HG02763 (cell line): ENCODE measurements around the gene RPGRIP1L.

ENCODE experiments used
- ATAC-seq: cut with Tn5 transposase; IDR thresholded peaks from one replicate; pipeline ENCODE4 v1.9.1; 2021; ENCODE audit warnings: mild to moderate bottlenecking, moderate library complexity; ENCODE audit not compliant: unreplicated experiment

Gene RPGRIP1L

GRCh38 chr16:53664724-53665345 is 38.8 kb downstream of the RPGRIP1L start:
- peak; percentile 48 for ATAC-seq

DNA sequence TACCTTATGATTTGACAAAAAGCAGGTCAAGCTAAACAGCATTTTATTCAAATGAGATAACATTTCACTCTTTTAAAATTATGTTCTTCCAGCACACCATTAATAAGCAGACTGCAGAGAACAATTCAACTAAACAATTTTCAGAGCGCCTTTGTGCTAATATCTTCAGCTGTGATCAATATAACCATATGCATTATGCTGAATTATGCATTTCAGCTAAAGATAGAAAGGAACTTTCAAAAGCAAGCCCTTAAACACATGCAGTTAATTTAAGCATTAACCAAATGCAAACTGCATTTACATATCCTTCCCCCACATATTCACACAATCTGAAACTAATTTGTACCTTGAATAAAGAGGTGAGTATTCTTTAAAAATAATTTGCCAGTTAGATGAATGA is 41.6 kb downstream of the RPGRIP1L start:
- no peak for ATAC-seq

DNA sequence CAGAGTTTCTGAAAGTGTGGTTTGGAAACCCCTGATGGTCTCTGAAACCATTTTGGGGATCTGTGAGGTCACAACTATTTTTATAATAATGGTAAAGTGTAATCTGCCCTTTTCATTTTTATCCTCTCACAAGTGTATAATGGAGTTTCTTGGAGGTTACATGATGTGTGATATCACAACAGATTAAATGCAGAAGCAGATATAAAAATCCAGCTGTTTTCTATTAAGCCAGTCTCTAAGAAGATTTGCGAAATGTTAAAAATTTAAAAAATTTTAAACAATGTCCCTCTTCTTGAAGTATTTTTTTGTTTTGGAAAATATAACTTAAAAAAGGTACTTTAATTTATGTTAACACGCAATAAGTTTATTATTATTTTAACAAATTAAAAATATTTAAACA is 48.7 kb downstream of the RPGRIP1L start:
- ATAC-seq: no peak

GRCh38 chr16:53651357-53651756 is 52.3 kb downstream of the RPGRIP1L start:
- no peak for ATAC-seq

DNA sequence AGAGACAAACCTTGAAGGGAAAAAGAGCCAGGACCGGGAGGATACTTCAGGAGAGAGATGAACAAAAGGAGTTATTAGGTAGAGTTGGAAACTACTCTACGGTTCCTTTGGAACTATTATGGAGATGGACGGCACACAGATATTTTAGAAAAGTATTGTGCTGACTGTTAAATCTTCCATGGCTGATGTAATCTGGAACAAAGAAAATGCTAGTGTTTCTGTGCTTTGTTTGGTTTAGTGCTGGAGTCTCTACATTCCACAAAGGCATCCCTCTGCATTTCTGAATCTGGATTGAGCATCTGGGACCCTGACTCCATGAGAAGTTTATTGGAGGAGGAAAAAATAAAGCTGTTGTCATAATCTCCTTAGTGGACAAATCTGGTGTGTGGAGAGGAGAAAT is 57.2 kb downstream of the RPGRIP1L start:
- no peak for ATAC-seq

DNA sequence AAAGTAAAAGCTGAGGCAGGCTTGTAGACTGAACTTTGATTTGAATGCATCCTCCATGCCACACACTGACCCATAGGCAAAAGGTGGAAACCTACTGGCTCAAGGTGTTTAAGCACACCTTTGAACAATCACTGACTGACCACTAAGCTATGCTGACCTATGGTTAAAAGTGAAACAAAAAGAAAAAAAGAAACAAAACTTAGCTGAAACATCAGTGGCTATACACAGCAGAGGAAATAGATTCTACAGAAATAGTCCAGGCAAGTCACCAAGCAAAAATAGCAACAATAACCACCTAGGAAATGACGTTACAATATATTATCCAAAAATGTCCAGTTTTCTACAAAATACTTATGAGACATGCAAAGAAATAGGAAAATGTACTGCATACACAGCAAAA is 60.2 kb downstream of the RPGRIP1L start:
- ATAC-seq: no peak

DNA sequence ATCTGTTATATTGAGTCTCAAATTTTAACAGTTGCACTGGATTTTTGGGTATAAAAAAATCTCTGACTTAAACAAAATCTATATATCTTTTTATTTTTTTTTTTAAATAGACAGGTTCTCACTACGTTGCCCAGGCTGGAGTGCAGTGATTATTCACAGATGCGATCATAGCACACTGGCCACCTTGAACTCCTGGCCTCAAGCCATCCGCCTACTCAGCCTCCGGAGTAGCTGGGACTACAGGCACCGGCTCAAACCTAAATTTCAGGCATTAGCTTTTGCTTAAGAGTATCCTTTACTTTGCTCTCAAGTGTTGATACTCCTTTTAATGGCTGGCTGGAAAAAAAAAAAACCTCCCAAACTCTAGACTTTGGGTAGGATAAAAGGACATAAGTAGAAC is 61.6 kb downstream of the RPGRIP1L start:
- no peak for ATAC-seq

DNA sequence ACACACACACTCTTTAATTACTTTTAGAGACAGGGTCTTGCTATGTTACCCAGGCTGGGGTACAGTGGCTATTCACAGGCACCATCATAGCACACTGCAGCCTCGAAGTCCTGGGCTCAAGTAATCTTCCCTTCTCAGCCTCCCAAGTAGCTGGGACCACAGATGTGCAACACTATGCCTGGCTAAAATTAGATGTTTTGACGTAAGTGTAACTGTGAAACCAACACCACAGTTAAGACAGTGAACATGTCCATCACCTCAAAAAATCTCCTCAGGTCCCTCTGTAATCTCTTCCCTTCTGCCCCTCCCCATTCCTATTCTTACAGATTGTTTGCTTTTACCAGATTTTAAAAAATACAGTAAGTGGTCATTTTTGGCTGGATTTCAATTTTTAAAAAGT is 66.7 kb downstream of the RPGRIP1L start:
- no peak for ATAC-seq

- ATAC-seq: no peak
These were observed 71.1 kb downstream of the RPGRIP1L start for GRCh38 chr16:53632526-53632925.

- ATAC-seq: no peak
These were observed 72.2 kb downstream of the RPGRIP1L start for GRCh38 chr16:53631236-53632025.

GRCh38 chr16:53629607-53630312 is 73.9 kb downstream of the RPGRIP1L start:
- no peak for ATAC-seq

DNA sequence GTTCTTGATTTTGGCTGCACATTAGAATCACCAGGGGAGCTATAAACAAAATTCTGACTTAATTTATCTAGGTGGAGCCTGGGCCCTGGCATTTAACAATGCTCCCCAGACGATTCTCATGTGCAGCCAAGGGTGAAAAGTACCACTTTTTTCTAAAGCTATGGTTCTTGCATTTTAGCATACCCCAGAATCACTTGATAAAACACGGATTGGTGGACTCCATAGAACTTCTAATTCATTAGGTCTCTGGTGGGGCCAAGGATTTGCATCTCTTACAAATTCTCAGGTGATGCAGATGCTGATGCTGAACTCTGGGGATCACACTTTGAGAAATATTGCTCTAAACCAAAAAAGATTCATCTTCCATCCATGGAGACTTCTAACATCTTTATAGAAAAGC is 74.5 kb downstream of the RPGRIP1L start:
- ATAC-seq: no peak

- ATAC-seq: no peak
These were observed 76.8 kb downstream of the RPGRIP1L start for GRCh38 chr16:53626811-53627210.

DNA sequence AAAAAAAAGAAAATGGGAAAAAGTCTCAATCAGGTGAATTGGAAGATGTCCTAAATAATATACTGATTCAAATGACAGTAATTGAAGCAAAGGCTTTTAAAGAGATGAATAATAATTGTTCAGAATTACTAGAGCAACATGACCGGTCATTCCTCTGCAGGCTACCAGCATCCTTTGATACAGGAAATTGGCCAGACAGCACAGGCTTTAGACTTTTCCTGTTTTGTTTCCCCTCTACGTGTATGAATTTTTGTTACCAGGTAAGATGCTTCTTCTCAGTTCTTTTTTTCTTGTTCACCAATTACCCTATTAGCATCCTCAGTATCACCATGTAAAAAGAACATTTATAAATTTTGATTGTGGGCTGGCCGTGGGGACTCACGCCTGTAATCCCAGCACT is 77.5 kb downstream of the RPGRIP1L start:
- ATAC-seq: no peak

DNA sequence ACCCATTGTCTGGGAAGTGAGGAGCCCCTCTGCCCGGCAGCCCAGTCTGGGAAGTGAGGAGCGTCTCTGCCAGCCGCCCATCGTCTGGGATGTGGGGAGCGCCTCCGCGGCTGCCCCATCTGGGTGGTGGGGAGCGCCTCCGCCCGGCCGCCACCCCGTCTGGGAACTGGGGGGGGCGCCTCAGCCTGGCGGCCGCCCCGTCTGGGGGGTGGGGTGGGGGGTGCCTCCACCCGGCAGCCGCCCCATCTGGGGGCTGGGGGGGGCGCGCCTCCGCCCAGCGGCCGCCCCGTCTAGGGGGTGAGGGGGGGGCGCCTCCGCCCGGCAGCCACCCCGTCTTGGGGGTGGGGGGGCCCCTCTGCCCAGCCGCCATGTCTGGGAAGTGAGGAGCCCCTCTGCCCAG is 78.4 kb downstream of the RPGRIP1L start:
- ATAC-seq: no peak

GRCh38 chr16:53622315-53622714 is 81.3 kb downstream of the RPGRIP1L start:
- no peak for ATAC-seq

DNA sequence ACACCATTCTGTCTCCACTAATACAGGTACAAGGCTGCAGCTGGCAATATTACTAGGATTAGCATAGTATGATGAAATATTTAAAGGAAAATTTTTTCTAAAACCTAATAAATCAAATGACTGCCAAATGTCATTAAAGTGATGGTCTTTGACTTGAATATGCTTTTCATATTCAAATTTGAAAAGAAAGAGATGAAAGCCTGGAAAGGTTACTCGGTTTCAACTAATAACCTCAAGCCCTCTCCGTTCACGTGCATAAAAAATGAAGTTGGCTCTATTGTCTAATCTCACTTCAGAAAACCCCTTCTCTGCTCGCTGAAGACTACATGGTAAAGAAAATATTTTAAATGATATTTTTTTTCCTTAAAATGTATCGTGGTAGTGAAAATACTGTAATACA is 83.2 kb downstream of the RPGRIP1L start:
- ATAC-seq: no peak

- ATAC-seq: no peak
These were observed 84.4 kb downstream of the RPGRIP1L start for GRCh38 chr16:53619235-53619634.

DNA sequence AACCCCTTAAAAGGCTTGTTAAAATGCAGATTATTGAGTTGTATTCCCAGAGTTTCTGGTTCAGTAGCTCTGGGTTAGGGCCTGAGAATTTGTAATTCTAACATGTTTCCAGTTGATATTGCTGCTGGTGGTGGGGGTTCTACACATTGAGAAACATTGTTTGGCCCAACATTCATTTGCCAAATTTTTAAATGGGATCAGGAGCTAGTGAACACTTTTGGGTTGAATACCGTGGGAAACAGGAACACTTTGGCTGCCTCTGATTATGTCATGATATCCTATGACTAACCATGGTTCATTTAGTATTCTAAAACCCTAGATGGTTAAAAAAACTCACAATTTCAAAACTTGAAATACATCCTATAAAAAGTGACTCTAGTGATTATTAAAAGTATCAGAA is 89.3 kb downstream of the RPGRIP1L start:
- no peak for ATAC-seq

GRCh38 chr16:53612003-53612402 is 91.7 kb downstream of the RPGRIP1L start:
- no peak for ATAC-seq

GRCh38 chr16:53611179-53611696 is 92.4 kb downstream of the RPGRIP1L start:
- ATAC-seq: no peak

DNA sequence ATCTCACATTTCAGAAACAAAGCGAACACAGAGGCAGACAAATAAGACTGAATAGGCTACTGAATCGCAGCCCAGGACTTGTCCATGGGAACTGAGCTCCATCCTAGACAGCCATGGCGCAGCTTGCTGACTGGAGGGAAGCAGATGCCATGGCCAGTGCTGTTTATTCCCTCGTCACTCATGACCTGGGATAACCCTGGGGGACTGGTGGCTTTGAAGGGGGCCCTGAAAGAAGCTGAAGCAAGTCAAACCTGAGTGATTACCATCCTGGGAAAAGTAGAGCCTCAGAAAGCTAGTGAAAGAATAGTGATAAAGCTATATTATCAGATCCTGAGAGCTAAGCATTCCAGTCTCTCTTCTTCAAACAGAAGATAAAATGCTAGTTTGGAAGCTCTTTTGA is 94.1 kb downstream of the RPGRIP1L start:
- no peak for ATAC-seq
